ENCODE results near the gene SLC11A1. TPM values are rescaled to one million over a fixed set of nuclear protein-coding genes. Genes with fewer than 3 reads are reported as not detected.

SLC11A1 gene
- polyA plus RNA-seq, 1 donor (not counting 4 experiments of a cell fraction or from before 2014, with no cell fraction given) = 0.46 TPM

DNA sequence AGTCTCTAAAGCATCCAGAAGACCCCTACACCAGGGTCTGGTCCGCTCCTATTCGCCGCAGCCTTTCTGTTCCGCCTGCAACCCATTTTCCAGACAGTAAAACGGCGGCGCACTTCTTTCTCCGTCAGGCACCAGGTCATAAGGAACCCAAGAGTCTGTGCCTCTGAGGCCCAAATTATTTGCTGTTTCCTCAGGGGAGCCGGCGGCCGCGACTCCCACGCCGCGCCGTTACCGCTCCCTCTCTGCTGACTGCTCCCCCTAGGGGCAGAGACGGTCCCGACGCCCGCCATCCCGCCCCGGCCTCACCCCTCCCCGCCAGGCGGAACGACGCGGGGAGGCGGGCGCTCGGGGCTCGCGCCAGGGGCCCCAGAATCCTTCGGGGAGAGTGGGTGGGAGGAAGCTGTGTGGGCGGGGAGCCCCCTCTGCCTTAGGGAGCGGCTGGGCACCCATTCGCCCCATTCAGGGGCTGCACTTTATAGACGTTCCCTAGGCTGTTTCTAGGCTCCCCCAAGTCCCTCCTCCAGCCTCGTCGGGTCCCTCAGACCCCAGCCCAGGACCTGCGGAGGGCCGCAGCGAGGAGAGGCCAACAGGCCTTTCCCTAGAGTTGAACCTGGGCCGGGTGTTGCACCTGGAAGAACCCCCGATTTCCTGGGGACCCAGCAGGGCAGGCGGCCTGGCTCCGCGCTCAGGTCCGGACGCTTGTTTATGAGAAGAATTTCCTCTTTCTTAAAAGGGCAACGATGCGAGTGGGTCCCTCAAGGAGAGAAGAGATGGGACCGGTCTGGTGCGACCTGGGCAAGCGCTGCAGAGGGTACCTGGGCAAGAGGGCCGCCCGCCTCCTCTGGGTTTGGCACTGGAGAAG is 14.0 kb downstream of the SLC11A1 start:
- Histone ChIP-seq H3K9me3 (ENCODE audit: control insufficient read depth, low read depth, low read length) (no peaks in the 10 kb centered on the region), H3K79me2 (ENCODE audit: control insufficient read depth, insufficient read depth, low read length) (peaks cover 13% of the 10 kb centered on the region), H3K27me3 (ENCODE audit: control insufficient read depth, extremely low read depth, insufficient read depth, low read length) (no peaks in the 10 kb centered on the region), H3K4me2 (ENCODE audit: control insufficient read depth, extremely low read depth, insufficient read depth, low read depth, low read length) (peak overlapping the region; percentile 90), H3K36me3 (ENCODE audit: control insufficient read depth in 2 of 2, extremely low read depth in 1 of 2, insufficient read depth in 2 of 2, low read length in 2 of 2) (no peaks in the 10 kb centered on the region), H3K9me1 (ENCODE audit: control insufficient read depth, extremely low read depth, insufficient read depth, low read length) (no peaks in the 10 kb centered on the region), H3K4me1 (ENCODE audit: control insufficient read depth, extremely low read depth, insufficient read depth, low read length) (peaks cover 20% of the 10 kb centered on the region), H3K4me3 (ENCODE audit: control insufficient read depth in 2 of 3, extremely low read depth in 1 of 3, insufficient read depth in 2 of 3, low read depth in 1 of 3, low read length in 3 of 3) (peak overlapping the region; percentile 81 to 95 (median 82)), H2AFZ (ENCODE audit: control insufficient read depth, low read length) (peak overlapping the region; percentile 88), H3K9ac (ENCODE audit: control insufficient read depth, extremely low read depth, insufficient read depth, low read length) (peak overlapping the region; percentile 86), H4K20me1 (ENCODE audit: control insufficient read depth, extremely low read depth, insufficient read depth, low read length) (no peaks in the 10 kb centered on the region), H3K27ac (ENCODE audit: control insufficient read depth, insufficient read depth, low read length) (peak overlapping the region; percentile 89)
- TF ChIP-seq, protein P1, sequence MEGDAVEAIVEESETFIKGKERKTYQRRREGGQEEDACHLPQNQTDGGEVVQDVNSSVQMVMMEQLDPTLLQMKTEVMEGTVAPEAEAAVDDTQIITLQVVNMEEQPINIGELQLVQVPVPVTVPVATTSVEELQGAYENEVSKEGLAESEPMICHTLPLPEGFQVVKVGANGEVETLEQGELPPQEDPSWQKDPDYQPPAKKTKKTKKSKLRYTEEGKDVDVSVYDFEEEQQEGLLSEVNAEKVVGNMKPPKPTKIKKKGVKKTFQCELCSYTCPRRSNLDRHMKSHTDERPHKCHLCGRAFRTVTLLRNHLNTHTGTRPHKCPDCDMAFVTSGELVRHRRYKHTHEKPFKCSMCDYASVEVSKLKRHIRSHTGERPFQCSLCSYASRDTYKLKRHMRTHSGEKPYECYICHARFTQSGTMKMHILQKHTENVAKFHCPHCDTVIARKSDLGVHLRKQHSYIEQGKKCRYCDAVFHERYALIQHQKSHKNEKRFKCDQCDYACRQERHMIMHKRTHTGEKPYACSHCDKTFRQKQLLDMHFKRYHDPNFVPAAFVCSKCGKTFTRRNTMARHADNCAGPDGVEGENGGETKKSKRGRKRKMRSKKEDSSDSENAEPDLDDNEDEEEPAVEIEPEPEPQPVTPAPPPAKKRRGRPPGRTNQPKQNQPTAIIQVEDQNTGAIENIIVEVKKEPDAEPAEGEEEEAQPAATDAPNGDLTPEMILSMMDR (optimal IDR thresholded peaks at IDR 0.05 in 1 of 3, IDR thresholded peaks at IDR 0.05 in 1 of 3, conservative IDR thresholded peaks at IDR 0.05 in 1 of 3; ENCODE audit: extremely low read depth in 1 of 3, insufficient read depth in 2 of 3, low read length in 3 of 3) = peak in 2 of 3 experiments; percentile 47 to 80
- TF ChIP-seq EZH2 (IDR thresholded peaks at IDR 0.05; ENCODE audit: low read length) = no peak
- FAIRE-seq (peak; percentile 32), DNase-seq (ENCODE audit: low read depth, low spot score) (no peak)
- dilution Hi-C loops (cut with MboI; ENCODE audit: extremely low pct_ligation_motif_present, low sequenced_read_pairs) = no loop called here

DNA sequence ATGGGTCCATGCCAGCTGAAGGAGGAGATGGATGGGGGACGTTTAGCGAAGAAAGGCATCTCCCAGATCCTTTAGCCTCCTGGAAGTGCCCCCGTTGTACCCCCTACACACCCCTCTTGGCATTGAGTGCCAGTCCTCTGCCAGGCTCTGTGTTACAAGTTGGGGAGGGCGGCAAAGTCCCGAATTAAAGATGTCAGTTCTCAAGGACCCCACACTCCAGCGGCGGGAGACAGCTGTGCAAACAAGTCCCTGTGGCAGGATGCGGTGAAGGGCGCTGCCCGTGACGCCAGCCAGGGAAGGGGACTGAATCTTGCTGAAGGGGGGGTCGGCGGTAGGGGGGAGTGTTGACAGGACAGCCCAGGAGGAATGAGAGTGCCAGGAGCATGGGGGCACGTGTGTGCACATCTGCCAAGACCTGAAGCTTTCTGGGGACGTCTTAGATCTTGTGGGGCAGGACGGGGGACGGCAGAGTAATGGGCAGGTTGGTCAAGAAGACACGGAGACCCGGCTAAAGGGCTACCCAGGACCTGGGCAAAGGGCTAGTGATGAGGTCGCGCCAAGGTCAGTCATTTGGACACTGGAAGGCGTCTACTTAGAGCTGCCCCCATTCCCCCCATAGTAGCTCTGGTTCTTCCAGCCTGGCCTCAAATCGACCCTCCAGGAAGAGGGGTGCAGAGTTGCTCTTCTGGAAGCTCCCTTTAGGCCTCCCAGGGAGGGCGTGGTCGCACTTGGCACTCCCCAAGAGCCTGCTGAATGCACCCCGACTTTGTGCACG is 14.8 kb downstream of the SLC11A1 start:
- Histone ChIP-seq H3K9me3 (ENCODE audit: control insufficient read depth, low read depth, low read length) (no peaks in the 10 kb centered on the region), H3K4me3 (ENCODE audit: control insufficient read depth in 2 of 3, extremely low read depth in 1 of 3, insufficient read depth in 2 of 3, low read depth in 1 of 3, low read length in 3 of 3) (peak overlapping the region; percentile 81 to 95 (median 82)), H3K4me1 (ENCODE audit: control insufficient read depth, extremely low read depth, insufficient read depth, low read length) (peaks cover 26% of the 10 kb centered on the region), H3K27ac (ENCODE audit: control insufficient read depth, insufficient read depth, low read length) (peak overlapping the region; percentile 89), H4K20me1 (ENCODE audit: control insufficient read depth, extremely low read depth, insufficient read depth, low read length) (no peaks in the 10 kb centered on the region), H3K36me3 (ENCODE audit: control insufficient read depth in 2 of 2, extremely low read depth in 1 of 2, insufficient read depth in 2 of 2, low read length in 2 of 2) (peaks cover 0 to 1% of the 10 kb centered on the region in 2 experiments), H3K9me1 (ENCODE audit: control insufficient read depth, extremely low read depth, insufficient read depth, low read length) (no peaks in the 10 kb centered on the region), H3K4me2 (ENCODE audit: control insufficient read depth, extremely low read depth, insufficient read depth, low read depth, low read length) (peak overlapping the region; percentile 90), H3K9ac (ENCODE audit: control insufficient read depth, extremely low read depth, insufficient read depth, low read length) (peak overlapping the region; percentile 86), H3K27me3 (ENCODE audit: control insufficient read depth, extremely low read depth, insufficient read depth, low read length) (no peaks in the 10 kb centered on the region), H2AFZ (ENCODE audit: control insufficient read depth, low read length) (peak overlapping the region; percentile 21), H3K79me2 (ENCODE audit: control insufficient read depth, insufficient read depth, low read length) (peaks cover 21% of the 10 kb centered on the region)
- FAIRE-seq (peak; percentile 43), DNase-seq (ENCODE audit: low read depth, low spot score) (no peak)
- TF ChIP-seq, protein P1 (optimal IDR thresholded peaks at IDR 0.05 in 1 of 3, IDR thresholded peaks at IDR 0.05 in 1 of 3, conservative IDR thresholded peaks at IDR 0.05 in 1 of 3; ENCODE audit: extremely low read depth in 1 of 3, insufficient read depth in 2 of 3, low read length in 3 of 3) = no peak
- TF ChIP-seq EZH2 (IDR thresholded peaks at IDR 0.05; ENCODE audit: low read length) = no peak
- dilution Hi-C loops (cut with MboI; ENCODE audit: extremely low pct_ligation_motif_present, low sequenced_read_pairs) = no loop called here

Measured in keratinocyte (primary cell).